Measurements from ENCODE around the gene RALGAPB. TPM values are rescaled to one million over a fixed set of nuclear protein-coding genes. Genes with fewer than 3 reads are reported as not detected.
"Not testable (repeated sequence)": the region's sequence is repeated elsewhere in the genome, so short reads cannot be mapped to it uniquely, and the experiment has no call there.

RALGAPB gene
- total RNA-seq, 1 donor from 2014 or later, result 36.5 TPM

- DNase-seq (ENCODE audit: low spot score), result no peak
Measured at GRCh38 chr20:38489181-38489580, 16.5 kb downstream of the RALGAPB start.

GRCh38 chr20:38497246-38497935 lies 24.7 kb downstream of the RALGAPB start:
- DNase-seq (ENCODE audit: low spot score), result no peak

- no peak for DNase-seq (ENCODE audit: low spot score)
Measured at GRCh38 chr20:38498909-38499308, 26.3 kb downstream of the RALGAPB start.

- no peak for DNase-seq (ENCODE audit: low spot score)
Measured at GRCh38 chr20:38499366-38499765, 26.7 kb downstream of the RALGAPB start.

GRCh38 chr20:38501858-38502436 lies 29.3 kb downstream of the RALGAPB start:
- DNase-seq (ENCODE audit: low spot score), result no peak

- DNase-seq (ENCODE audit: low spot score), result no peak
Measured at GRCh38 chr20:38504368-38505090, 31.9 kb downstream of the RALGAPB start.

- DNase-seq (ENCODE audit: low spot score), result no peak
Measured at GRCh38 chr20:38505091-38505455, 32.4 kb downstream of the RALGAPB start.

GRCh38 chr20:38511726-38512125 lies 39.1 kb downstream of the RALGAPB start:
- DNase-seq (ENCODE audit: low spot score), result not testable (repeated sequence)

- no peak for DNase-seq (ENCODE audit: low spot score)
Measured at GRCh38 chr20:38514185-38514584, 41.5 kb downstream of the RALGAPB start.

- DNase-seq (ENCODE audit: low spot score), result no peak
Measured at GRCh38 chr20:38514947-38515346, 42.3 kb downstream of the RALGAPB start.

GRCh38 chr20:38515631-38516030 lies 43.0 kb downstream of the RALGAPB start:
- DNase-seq (ENCODE audit: low spot score), result no peak

GRCh38 chr20:38519426-38519825 lies 46.8 kb downstream of the RALGAPB start:
- DNase-seq (ENCODE audit: low spot score), result no peak

- no peak for DNase-seq (ENCODE audit: low spot score)
Measured at GRCh38 chr20:38520261-38520660, 47.6 kb downstream of the RALGAPB start.

GRCh38 chr20:38523697-38524096 lies 51.1 kb downstream of the RALGAPB start:
- no peak for DNase-seq (ENCODE audit: low spot score)

- no peak for DNase-seq (ENCODE audit: low spot score)
Measured at GRCh38 chr20:38528167-38528566, 55.5 kb downstream of the RALGAPB start.

GRCh38 chr20:38531021-38531420 lies 58.4 kb downstream of the RALGAPB start:
- no peak for DNase-seq (ENCODE audit: low spot score)

- DNase-seq (ENCODE audit: low spot score), result no peak
Measured at GRCh38 chr20:38534756-38535155, 62.1 kb downstream of the RALGAPB start.

GRCh38 chr20:38536310-38536709 lies 63.7 kb downstream of the RALGAPB start:
- no peak for DNase-seq (ENCODE audit: low spot score)

GRCh38 chr20:38537176-38537575 lies 64.5 kb downstream of the RALGAPB start:
- no peak for DNase-seq (ENCODE audit: low spot score)

GRCh38 chr20:38538789-38539188 lies 66.1 kb downstream of the RALGAPB start:
- no peak for DNase-seq (ENCODE audit: low spot score)

- peak; percentile 17 for DNase-seq (ENCODE audit: low spot score)
Measured at GRCh38 chr20:38543014-38543906, 70.6 kb downstream of the RALGAPB start.

- no peak for DNase-seq (ENCODE audit: low spot score)
Measured at GRCh38 chr20:38545771-38546170, 73.1 kb downstream of the RALGAPB start.

All from mucosa of gallbladder (tissue), 1 donor.